ENCODE data around the gene MTM1.
A peak's percentile ranks its signal among the peaks of the same experiment; 100 is the strongest.

Gene MTM1

DNA sequence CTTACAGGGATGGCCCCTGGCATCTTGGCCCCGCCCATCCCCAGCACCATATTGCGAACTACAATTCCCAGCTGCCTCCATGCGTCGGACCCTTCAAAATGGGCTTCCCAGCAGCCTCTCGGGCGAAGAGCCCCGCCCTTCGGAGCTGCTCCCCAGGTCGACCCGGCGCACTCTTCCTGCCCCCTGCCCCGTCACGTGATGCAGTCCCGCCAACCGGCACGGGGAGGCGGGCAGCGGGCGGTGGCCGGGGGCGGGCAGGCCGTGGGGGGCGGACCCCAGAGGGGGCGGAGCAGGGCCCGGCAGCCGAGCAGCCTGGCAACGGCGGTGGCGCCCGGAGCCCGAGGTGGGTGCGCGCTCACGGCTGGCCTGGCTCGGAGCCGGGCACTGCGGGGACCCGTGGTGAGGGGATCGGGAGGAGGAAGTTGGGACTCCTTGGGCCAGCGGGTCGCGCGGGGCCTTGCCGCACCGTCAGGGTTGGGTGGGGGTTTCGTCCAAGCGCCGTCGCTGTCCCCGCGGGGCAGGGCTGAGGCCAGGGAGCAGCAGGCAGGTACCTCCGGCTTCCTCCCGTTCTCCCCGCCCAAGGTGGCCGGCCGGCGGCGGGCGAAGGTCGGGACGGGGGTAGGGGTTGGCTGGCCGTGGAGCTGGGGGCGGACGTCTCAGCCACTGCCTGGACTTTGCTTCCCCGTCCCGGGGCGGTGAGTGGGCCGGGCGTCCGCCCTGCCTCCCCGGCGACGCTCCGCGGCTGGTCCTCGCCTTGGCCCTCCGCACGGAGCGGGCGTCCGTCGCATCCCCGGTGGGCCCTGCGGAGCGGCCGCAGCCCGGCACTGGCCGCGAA, at the start of gene MTM1:
MTM1 (plus strand) TSS at position 302 of the 835 bp plus-strand sequence. CDS start 23,994 bp downstream, outside the sequence.
- peak; percentile 96 for DNase-seq

DNA sequence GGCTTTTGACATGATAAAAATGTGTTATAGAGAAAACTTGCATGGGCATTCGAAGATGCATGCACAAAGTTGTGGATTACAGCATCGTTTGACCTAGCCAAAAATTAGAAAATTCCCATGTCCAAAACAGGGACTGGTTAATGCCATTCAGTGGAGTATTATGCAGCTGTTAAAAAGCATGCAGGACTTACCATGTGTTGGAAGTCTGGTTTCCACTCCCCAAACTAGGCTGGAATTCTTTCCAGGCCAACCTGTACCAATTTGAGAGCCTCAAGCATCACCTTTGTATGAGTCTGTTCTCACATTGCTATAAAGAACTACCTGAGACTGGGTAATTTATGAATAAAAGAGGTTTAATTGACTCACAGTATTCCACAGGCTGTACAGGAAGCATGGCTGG, 45.9 kb upstream of the MTM1 start:
- no peak for DNase-seq

DNA sequence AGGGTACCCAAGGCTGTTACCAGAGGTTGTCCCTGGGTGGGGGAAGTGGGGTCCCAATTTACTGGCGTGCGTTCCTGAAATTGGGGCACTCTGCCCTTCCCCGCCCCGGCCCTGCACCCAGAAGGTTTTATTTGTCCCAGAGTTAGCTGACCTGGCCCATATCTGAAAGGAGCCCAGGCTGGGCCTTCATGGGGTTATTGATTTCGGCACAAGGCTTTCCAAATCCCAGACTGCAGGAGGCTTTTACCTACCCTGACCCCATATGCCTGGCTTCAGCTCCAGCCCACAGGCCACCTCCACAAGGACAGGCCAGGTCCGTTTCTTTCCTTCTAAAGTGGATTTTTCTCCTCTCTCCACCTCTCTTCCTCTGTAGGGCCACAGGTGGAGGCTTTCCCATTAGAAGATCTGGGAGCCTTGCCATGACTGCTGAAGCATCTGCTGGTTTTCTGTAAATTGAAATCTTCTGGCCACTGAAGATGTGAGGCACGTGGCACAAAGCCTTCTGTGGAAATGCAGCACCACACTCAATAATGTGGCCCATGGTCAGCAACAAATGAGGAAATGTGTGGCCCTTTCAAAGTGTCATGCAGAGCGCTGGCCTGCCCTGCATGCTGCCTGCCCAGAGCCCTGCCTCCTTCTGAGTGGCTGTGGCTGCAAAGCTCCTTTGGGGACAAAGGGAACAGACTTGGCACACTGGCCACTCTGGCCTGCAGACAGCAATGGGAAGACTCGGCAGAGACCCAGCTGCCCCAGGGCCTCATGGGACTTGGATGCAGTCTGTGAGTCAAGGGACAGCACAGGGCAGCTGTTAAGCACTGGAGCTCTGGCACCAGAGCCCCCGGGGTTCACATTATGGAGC, 43.1 kb upstream of the MTM1 start:
- no peak for DNase-seq

DNA sequence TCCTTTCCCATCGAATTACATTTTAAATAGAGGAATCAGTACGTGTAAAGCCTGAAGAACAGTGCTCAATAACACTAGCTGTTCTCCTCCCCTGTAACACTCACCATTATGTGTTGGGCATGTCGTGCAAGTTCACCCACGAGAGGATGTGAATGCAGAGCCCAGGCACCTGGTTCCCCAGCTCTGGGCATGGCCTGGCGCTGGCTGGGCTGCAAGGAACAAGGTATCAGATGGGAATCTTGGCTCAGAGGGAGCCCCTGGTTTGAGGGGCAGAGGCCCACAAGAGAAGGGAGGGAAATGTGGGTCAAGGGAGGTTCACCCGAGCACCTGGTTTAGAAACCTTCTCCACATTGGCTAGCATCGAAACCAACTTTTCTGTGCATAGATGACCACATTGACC, 41.7 kb upstream of the MTM1 start:
- DNase-seq = no peak

DNA sequence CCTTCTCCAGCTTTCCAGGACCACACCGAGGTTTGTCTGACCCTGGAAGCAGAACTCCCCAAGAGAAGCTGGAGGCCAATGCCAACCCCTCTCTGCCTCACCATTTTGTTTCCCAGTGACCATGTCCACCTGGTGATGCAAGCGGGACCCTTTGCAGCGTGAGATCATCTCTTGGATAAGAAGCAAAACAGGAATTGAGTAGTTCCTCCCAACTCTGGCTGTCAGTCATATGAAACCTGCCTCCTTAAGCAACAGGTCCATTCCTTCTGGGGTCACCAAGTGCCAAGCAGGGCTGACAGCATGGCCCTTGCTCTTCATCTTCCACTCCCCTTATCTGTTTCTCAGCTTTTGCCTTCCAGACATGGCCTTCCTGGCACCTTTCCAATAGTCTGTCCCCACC, 41.3 kb upstream of the MTM1 start:
- no peak for DNase-seq

DNA sequence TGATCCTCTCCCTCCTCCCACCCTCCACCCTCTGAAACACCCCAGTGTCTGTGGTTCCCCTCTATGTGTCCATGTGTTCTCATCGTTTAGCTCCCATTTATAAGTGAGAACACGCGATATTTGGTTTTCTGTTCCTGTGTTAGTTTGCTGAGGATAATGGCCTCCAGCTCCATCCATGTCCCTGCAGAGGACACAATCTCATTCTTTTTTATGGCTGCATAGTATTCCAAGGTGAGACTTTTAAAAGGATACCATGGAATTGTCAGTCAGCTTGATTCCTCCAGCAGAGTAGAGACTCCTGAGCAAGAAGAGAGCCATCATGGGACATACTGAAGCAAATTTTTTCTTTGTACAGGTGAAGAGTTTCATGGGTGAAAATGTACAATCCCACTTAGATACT, 38.8 kb upstream of the MTM1 start:
- DNase-seq = no peak

DNA sequence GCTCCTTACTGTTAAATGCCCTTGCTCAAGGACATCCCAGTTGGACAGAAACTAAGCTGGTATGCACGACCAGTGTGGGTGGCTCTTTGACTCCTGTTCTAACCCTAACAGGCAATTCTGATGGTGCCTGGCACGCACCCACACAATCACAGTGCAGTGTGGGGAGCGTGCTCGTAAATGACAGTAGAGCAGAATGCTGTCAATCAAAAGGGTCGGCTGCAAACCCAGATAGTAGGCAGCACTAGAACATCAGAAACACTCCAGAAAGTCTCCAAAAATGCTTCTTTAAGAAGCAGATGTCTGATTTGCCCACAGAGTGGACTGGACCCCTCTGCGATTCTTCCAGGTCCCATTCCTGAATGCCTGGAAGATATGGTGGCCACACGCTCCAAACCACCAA, 37.6 kb upstream of the MTM1 start:
- no peak for DNase-seq

DNA sequence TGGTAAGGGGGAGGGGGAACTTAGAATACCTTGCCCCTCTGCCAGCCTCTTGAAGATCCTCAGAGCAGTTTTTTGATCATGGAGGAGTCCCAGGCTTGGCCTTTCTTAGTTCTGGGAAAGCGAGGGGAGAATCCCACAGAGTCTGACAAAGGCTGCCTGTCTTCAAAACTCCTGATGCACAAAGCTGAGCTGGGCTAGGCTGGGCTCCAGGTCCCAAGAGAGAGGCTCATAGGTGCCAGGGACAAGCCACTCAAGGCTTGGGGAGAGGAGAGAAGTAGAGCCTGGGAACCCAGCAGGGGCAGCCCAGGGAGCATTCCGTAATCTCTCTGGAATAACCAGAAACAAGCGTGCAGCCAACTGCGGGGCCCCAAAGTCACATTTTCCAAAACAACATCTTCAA, 37.0 kb upstream of the MTM1 start:
- DNase-seq = no peak

DNA sequence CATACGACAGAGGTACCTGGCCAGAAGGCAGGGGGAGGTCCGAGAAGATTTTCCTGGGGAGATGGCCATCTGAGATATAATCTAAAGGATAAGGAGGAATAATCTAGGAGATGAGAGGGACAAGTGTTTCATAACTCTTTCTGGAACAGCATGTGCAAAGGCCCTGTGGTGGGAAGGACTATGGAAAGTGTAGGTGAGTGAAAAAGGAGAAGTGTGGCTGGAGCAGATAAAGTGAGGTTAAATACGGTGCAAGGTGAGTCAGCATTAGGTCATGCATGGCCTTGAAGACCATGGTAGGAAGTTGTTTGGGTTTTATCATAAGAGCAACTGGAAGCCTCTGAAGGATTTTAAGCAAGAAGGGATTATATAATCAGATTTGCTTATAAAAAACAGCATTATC, 34.6 kb upstream of the MTM1 start:
- DNase-seq = no peak

DNA sequence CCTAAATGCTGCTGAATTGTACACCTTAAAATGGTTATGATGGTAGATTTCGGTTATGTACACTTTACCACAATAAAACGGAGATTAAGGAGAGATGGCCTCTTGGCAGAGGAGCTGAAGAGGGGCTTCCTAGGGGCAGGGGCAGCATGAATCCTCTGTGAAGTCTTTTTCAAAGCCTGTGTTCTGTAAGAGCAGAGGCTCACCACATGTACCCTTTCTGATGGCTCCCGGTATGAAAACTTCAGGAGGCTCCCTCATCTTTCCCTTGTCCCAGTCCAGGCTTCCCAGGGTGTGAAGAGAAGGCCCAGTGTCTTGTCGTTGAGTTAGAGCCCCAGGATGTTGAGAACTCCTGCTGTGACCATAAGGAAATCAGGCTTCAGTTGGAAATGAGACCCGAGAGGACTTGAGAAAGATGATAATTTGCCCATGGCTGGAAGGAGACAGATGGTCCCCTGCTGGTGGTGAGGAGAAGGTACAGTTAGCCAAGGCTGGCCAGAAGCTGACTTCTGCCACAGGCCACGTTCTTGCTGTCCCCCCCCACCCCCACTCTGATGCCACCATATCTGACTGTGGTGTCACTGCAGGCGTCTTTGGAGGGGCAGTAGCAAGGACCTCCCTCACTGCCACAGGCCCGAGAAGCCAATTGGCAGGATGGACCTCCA, 31.8 kb upstream of the MTM1 start:
- DNase-seq = no peak

DNA sequence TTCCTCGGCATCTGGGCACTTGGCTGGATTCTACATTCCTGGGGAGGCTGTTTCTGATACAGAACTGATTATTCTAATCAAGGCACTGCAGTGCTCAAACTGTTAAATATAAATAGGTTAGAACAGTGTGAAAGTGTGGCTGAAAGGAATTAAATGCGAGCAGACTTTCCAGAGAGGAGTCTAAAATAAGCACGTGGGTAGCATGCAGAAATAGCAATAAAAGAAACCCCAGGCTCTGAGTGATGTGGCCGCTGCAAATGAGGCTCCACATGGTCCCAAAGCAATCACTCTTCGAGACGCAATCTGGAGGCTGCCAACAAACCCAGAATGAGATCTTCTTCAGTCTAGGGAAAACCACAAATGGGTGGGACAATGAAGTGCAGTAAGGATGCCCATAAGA, 30.6 kb upstream of the MTM1 start:
- DNase-seq = no peak

DNA sequence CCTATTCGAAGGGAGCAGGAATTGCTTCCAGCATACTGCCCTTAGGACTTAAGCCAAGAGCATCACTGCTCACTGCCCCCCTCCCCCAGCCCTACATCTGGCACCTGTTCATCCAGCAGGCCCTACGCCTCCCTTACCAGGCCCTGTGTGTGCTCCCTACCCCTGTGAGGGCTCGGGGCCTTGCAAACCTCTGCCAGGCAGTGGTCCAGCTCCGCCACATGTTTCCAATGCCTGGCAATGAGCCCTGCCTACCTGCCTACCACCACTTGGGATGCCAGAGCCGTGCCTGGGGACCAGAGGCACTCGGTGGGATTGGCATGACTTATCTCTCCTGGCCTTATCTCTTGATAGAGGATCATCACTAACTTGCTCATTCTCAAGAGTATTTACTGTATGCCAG, 27.5 kb upstream of the MTM1 start:
- DNase-seq = no peak

DNA sequence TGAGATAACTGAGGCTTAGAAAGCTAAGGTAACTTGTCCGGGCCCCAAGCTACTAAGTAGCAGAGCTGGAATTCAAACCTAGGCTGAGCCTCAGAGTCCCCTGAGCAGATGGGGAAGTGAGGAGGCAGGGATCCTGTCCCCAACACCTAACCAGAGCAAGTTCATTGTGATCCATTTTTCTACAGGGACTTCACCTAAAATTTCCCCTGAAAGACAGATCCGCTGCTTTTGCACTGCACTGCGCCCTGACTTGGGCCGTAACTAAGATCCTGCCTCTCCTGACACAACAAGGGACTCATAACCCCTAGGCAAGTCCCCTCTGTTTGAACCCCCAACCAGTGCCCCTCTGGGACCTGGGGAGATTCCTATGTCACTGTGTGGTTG, 25.6 kb upstream of the MTM1 start:
- no peak for DNase-seq

DNA sequence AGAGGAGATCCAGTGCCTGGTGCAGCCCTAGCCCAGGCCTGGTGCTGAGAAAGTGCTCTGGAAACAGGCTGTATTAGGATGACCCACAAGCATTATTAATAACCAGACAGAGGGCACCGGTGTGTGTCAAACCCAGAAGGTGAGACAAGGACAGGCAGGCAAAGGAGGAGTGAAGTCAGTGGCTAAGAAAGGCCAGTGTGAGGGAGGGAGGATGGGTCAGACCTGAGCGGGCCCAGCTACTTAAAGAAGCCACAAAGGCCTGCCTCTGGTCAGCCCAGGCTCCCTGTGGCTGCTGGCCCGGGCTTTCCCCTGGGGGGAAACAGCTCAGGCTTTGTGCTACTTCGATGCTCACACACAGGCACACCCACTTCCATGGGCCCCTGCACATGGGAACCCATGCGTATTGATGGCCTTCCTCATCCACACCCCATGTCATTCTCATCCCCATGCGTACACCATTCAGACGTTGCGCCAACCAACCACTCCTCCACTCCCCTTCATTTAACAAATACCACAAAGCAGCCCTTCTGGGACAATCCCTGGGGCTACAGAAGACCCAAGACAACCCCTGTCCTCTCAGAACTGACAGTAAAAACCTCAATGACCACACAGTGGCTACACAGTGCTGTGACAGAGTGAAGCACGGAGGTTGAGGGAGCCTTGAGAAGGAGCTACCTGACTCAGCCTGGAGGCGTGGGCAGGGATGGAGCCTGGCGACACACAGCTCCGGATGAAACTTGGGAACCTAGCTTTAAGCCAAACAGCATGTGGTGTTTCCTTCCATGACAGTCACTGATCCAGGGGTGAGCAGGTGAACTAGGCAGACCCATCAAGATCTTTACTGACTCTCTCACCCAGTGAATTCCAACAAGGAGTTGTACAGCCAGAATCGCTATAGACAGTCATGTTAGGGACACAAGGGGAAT, 24.9 kb upstream of the MTM1 start:
- no peak for DNase-seq

DNA sequence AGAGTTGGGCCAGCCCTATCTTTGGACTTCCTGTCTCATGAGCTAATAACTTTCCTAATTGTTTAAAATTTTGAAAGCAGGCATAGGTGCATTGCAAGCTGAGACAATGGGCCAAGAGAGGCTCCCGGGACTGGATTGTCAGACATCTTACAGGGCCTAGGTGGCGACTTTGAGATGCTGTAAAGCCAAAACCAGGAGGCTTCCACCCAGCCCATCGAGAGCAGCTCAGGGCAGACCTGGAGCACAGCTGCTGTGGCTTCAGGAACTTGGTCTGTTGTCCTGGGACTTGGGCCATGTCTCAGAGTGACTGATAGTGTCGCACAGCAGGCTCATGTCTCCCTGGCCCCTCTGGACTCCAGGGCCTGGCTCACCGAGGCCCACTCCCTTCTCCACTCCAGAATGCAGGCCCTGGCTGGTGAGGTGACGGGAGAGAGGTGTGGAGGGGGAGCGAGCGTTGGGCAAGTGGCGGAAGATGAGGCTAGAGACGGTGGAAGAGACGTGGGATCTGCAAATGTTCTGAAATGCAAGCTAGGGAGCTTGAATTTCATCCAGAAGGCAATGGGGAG, 24.1 kb upstream of the MTM1 start:
- peak; percentile 22 for DNase-seq

DNA sequence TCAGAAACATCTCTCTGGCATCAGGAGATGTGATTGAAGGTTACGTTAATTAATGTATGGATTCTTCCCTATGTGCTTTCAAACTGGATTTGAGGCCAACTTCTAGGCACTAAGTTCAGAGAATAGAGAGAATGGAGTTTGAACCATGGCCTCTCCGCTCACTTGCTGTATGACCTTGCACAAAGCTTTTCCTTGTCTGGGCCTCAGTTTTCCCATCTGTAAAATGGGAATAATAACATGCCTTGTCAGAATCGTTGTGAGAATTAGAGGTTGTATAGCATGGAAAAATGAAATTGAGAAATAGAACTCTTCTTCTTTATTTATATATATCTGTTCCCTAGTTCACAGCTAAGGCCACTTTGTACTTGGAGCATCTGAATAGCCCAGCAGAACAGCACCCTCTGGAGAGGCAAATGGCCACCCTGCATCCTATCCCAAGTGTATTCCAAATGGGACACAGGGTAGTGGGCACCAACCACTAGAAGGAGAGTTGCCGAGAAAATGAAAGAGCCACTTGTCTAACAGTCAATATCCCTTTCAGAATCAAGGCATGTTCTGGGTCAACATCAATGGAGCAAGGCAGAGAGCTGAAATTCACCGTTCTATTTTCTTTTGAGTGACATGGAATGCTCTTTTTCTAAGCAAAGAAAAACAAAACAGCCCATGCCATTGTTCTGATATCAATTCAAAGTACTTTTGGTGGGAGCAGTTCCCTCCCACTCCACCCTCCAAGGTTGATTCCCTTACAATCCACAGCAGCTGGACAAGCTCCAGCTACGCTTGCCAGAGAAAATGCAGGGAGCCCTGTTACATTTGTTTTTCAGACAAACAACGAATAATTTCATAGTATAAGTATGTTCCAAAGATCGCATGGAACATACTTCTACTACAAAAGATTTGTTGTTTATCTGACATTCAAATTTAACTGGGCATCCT, 23.3 kb upstream of the MTM1 start:
- DNase-seq = no peak

DNA sequence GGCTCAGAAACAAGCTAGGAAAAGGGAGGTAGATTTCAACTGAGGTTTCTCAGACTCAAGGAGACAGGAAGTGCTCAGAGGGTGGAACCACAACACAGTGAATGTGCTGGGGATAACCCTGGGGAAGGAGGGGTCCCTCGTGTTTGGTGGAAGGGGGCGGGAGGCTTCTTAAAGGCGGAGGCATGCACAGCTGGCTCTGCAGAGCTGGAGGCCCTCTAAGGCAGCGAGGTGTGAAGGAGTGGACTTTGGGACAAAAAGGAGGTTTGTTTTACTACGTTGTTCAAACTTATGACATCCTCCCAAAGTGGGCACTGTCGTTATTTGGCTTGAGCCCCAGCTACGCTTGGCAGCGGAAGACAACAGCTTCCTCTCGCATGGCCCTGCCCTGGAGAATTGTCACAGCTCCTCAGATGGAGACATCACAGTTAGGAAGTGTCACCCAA, 21.7 kb upstream of the MTM1 start:
- DNase-seq = no peak

DNA sequence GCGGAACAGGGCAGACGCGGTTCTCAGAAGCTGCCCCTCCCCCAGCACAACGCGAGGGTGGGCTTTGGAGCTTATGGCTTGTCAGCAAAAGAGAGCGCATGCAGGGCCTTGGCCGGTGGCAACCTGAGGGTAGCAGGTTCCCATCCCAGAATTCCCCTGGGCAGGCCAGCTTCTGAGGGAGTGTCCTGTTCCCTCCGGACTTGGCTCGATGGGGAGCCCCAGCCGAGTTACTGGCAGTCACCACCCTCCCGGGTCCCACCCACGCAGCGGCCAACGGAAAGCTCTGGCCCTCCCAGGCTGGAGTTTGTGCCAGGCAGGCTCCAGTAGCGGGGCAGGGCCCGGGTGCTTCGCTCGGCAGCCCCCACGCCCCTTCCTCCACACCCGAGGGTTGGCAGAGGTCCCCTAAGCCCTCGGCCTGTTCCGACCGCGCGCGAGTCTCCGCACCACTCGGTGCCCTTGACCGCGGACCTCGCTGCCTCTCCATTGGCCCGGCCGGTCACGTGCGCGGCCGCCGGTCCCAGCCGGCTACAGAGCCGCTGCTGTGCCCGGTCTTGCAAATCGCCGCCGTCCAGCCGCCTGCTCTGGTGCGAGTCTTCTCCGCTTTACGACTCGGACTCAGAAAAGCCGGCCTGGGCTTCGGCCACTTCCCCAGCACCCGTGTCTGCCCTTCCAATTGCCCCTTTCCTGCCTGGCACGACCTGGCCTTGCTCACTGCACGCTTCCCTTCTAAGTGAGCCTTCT, 20.9 kb upstream of the MTM1 start:
- peak; percentile 35 for DNase-seq

DNA sequence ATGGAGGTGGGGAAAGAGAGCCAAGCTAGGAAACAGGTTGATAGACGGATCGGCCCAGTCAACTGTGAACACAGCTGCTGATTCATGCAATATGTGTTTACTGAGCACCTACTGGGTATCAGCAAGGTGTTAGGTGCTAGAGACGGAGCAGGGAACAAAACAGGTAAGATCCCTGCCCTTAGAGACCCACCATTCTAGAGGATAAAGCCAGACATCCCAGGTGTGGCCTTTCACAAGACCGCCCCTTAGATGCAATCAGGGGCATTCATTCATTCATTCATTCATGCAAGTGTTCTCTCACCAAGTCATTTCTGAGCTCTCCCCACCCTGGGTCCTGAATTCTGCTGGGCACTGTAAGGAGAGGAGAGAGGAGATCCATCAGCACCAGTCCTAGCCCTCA, 20.2 kb upstream of the MTM1 start:
- DNase-seq = no peak

DNA sequence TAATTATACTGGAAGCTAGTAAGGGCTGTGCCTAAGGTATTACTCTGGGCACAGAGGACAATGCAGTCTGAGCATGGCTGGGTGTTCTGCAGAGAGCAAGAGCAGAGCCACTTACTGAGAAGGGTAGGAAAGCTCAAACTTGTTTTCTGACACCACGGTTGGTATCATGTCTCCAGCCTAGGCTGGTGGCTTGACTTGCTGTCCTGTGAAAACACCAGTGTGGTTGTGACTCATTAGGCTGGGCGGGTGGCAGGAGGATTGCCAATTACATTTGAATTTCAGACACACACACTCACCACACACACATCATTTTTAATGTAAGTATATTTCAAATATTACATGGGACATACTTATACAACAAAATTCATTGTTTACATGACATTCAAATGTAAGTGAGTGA, 19.7 kb upstream of the MTM1 start:
- no peak for DNase-seq

Measured in RPMI8226 (cell line).